Activated T-helper 1 cell treated with anti-CD3 and anti-CD28 coated beads, Interleukin-12 subunit alpha, Interleukin-12 subunit beta, Interleukin-2, Interleukin-4 antibody, amounts not matched to agents 30 ng/mL and 10 ng/mL and 1 ng/mL, durations not matched to agents 14 hours and 24 hours and 36 hours (primary cell): ENCODE data around the gene DUSP18. TPM values are rescaled to one million over a fixed set of nuclear protein-coding genes. Genes with fewer than 3 reads are reported as not detected.
A peak's percentile ranks its signal among the peaks of the same experiment; 100 is the strongest.
"Not testable (repeated sequence)": the region's sequence is repeated elsewhere in the genome, so short reads cannot be mapped to it uniquely, and the experiment has no call there.

Experiments used
- DNase-seq: peaks from one replicate; pipeline ENCODE4 v3.0.0; 2021; ENCODE audit warnings: low spot score
- H3K27ac Mint-ChIP-seq: one replicate; pipeline ENCODE4 v1.8.0; 2021; ENCODE audit warnings: mild to moderate bottlenecking, mixed read lengths
- H3K27me3 Mint-ChIP-seq: one replicate; pipeline ENCODE4 v1.8.0; 2022; ENCODE audit warnings: mild to moderate bottlenecking, moderate library complexity, mixed read lengths; ENCODE audit not compliant: insufficient read depth
- H3K36me3 Mint-ChIP-seq: one replicate; pipeline ENCODE4 v1.8.0; 2021; ENCODE audit warnings: low read depth, mixed read lengths
- H3K4me1 Mint-ChIP-seq: one replicate; pipeline ENCODE4 v1.8.0; 2021; ENCODE audit warnings: low read depth, mixed read lengths
- H3K4me3 Mint-ChIP-seq: one replicate; pipeline ENCODE4 v1.8.0; 2021; ENCODE audit warnings: mild to moderate bottlenecking, moderate library complexity, mixed read lengths
- H3K9me3 Mint-ChIP-seq: one replicate; pipeline ENCODE4 v1.8.0; 2021; ENCODE audit warnings: mixed read lengths
- intact Hi-C: fragments of 100-400 bp; cut with micrococcal nuclease; formaldehyde crosslinking; loops from one replicate; pipeline ENCODE4 v1.15.1; 2024
- total RNA-seq: library from RNA; stranded (reverse); gene quantifications from 2 replicates; pipeline ENCODE4 v1.2.3, GENCODE V29; 2022

DUSP18 gene
- total RNA-seq, 1 donor from 2014 or later, result 9.8 TPM

DNA sequence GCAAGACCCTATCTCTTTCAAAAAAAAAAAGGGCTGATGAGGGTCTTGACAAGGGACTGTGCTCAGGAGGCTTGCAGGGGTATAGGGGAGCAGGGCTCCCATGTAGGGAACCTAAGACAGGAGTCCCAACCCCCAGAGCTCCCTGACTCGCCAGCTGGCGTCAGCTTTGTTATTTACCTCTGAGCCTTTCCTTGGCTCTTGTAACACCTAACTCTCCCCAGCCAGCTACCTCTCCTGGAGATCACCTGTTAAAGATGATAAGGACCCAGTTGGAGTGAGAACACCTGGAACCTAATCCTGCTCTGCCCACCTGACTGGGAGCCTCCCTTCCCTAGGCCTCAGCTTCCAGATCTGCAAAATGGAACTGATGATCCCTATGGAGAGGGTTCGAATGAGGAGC is 18.9 kb downstream of the DUSP18 start:
- H3K27ac Mint-ChIP-seq, result peak overlapping the region; percentile 89
- H3K36me3 Mint-ChIP-seq, result peaks cover 5% of the 10 kb centered on the region
- intact Hi-C loops, result loop anchor here (1.0 kb wide), 5 partner anchors 15 to 96 kb away; partner anchors contain the start of genes DUSP18 and OSBP2
- no peaks in the 10 kb centered on the region for H3K9me3 Mint-ChIP-seq
- H3K27me3 Mint-ChIP-seq, result no peaks in the 10 kb centered on the region
- H3K4me1 Mint-ChIP-seq, result peaks cover 54% of the 10 kb centered on the region
- no peak for DNase-seq
- peak overlapping the region; percentile 45 for H3K4me3 Mint-ChIP-seq

DNA sequence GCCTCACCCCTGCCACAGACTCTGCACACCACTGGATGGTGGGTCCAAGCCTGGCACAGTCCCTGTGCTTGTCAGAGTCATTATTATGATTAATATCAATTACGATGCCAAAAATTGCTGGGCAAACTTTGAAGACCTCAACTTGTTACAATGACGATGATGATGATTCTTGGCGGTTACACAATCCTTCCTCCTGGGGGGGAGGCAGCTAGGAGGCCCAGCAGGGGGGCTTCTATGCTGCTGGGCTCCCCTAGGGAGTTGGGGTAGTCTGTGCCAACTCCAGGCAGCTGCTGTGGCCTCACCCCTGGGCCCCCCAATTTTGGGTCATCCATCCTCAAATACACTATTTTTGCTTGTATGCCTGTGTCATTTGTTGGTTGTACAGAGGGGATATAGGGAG is 20.1 kb downstream of the DUSP18 start:
- Mint-ChIP-seq H3K9me3 (no peaks in the 10 kb centered on the region), H3K4me3 (no peak overlapping the region), H3K27ac (peak overlapping the region; percentile 40), H3K36me3 (peaks cover 5% of the 10 kb centered on the region), H3K4me1 (peaks cover 58% of the 10 kb centered on the region), H3K27me3 (no peaks in the 10 kb centered on the region)
- no peak for DNase-seq
- intact Hi-C loops, result no loop called here

DNA sequence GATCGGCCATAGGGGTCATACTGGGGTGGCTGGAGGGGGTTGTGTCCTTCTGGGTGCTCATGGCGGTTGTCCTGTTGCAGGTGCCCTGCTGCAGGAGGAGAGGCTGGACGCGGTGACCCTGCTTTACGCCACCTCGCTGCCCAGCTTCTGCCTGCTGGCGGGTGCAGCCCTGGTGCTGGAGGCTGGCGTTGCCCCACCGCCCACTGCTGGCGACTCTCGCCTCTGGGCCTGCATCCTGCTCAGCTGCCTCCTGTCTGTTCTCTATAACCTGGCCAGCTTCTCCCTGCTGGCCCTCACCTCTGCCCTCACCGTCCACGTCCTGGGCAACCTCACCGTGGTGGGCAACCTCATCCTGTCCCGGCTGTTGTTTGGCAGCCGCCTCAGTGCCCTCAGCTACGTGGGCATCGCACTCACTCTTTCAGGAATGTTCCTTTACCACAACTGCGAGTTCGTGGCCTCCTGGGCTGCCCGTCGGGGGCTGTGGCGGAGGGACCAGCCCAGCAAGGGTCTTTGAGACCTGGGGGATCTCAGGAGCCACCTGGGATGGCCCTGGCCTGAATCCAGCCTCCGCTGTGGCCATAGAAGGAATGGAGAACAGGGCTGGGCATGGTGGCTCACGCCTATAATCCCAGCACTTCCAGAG is 21.0 kb downstream of the DUSP18 start:
- H3K4me3 Mint-ChIP-seq, result no peak overlapping the region
- DNase-seq, result no peak
- H3K27me3 Mint-ChIP-seq, result no peaks in the 10 kb centered on the region
- intact Hi-C loops, result no loop called here
- H3K36me3 Mint-ChIP-seq, result peaks cover 5% of the 10 kb centered on the region
- peaks cover 49% of the 10 kb centered on the region for H3K4me1 Mint-ChIP-seq
- no peak overlapping the region for H3K27ac Mint-ChIP-seq
- H3K9me3 Mint-ChIP-seq, result no peaks in the 10 kb centered on the region

DNA sequence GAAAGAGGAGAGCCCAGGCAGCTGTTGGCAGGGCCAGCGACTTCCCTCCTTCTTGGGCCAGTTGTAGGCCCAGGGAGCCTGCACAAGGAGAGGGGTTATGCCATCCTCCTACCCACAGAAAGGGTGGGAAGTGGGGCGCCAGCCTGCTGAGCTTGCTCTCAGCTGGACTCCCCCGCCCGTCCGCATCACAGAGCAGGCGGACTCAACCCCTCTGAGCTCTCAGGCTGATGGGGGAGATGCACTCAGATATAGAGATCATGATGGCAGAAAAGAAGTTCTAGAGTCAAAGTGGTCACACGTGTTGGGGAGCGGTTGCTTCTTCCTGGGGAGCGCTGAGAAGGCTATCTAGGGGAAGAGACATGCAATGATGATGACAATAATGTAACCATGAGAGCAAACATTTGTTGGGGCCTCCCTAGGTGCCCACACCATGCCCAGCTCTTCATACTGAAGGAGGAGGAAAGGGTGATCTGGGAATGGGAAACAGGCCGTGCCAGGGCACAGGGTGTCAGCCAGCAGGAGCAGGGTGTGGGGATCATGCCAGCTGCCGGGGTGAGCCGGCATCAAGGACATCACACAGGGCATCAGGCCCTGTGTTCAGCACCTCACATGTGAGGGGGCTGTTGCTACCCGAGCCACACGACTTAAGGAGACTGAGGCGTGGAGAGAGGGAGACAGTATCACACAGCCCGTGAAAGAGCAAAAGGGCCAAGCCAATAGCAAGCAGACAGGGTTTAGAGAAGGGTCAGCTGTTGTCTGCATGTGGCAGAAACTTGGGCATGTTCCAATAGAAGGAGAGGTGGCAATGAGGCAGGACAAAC is 24.4 kb downstream of the DUSP18 start:
- Mint-ChIP-seq H3K4me1 (peaks cover 35% of the 10 kb centered on the region), H3K27me3 (no peaks in the 10 kb centered on the region), H3K36me3 (peaks cover 16% of the 10 kb centered on the region), H3K4me3 (peak overlapping the region; percentile 43), H3K27ac (peak overlapping the region; percentile 93), H3K9me3 (no peaks in the 10 kb centered on the region)
- intact Hi-C loops, result loop anchor here (5.0 kb wide), 1 partner anchor 64 kb away; no protein-coding TSS in a partner anchor
- DNase-seq, result no peak

DNA sequence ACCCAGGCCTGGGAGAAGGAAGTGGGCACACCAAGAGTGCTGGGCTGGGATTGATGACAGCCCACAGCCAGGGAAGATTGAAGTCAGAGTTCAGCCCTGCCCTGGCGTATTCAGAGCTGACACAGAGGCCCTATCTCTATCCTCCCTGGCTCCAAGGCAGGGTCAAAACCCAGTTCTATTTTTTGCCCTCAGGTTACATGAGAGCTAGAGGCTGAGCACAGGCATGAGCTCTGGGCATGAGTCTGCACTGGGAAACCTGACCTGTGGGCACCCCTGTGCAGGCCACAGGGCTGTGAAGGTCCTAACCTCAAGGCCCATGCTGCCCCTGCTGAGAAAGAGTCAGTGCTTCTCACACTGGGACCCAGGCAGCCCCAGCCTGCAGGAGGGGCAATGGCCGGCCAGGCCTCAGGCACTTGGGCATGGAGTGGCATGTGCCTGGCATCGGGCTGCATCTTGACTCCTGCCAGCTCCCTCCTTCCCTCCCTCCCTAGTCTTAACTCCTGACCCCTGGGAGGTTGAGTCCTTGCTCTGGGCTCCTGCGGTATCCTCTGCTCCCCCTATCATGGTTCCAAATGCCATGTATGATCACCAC is 26.7 kb downstream of the DUSP18 start:
- peaks cover 16% of the 10 kb centered on the region for H3K36me3 Mint-ChIP-seq
- no peaks in the 10 kb centered on the region for H3K27me3 Mint-ChIP-seq
- DNase-seq, result no peak
- no peaks in the 10 kb centered on the region for H3K9me3 Mint-ChIP-seq
- intact Hi-C loops, result loop anchor here (5.0 kb wide), 1 partner anchor 66 kb away; no protein-coding TSS in a partner anchor
- H3K4me3 Mint-ChIP-seq, result no peak overlapping the region
- H3K27ac Mint-ChIP-seq, result no peak overlapping the region
- peaks cover 40% of the 10 kb centered on the region for H3K4me1 Mint-ChIP-seq

DNA sequence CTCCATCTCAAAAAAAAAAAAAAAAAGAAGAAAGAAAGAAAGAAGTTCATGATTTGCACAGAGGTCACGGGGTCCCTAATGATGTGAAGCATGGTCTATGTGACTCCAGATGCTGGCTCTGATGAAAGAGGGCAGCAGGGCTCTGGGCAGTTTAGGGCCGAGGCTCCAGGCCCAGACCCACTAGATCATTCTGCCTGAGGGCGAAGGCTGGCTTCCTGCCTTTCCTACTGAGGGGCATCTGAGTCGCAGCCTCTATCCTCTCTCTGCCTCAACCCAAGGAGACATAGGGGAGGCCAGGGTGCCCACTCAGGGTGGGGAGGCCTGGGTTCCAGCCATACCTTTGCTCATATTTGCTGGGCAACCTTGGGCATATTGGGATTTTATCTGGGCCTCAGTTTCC is 27.3 kb downstream of the DUSP18 start:
- intact Hi-C loops, result loop anchor here (5.0 kb wide), 1 partner anchor 67 kb away; no protein-coding TSS in a partner anchor
- H3K4me1 Mint-ChIP-seq, result peaks cover 40% of the 10 kb centered on the region
- no peaks in the 10 kb centered on the region for H3K9me3 Mint-ChIP-seq
- H3K36me3 Mint-ChIP-seq, result peaks cover 16% of the 10 kb centered on the region
- no peak for DNase-seq
- no peak overlapping the region for H3K4me3 Mint-ChIP-seq
- H3K27ac Mint-ChIP-seq, result no peak overlapping the region
- no peaks in the 10 kb centered on the region for H3K27me3 Mint-ChIP-seq

DNA sequence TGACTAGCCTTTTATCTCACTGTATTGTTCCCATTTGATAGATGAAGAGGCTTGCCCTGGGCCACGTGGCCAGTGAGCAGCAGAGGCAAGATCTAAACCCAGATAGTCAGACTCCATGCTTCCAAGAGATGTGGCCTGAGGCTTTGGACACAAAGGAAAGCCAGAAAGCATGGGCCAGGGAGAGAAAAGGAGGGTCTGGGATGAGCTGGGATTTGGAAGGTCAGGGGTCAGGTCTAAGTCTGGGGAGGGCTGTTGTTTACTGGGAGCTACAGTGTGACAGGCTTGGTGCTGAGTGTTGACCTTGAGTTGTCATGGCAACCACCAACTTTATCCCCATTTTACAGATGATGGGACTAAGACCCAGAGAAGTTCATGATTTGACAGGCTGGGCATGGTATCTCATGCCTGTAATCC is 30.0 kb downstream of the DUSP18 start:
- H3K9me3 Mint-ChIP-seq, result no peaks in the 10 kb centered on the region
- H3K27ac Mint-ChIP-seq, result peak overlapping the region; percentile 79
- DNase-seq, result no peak
- peaks cover 16% of the 10 kb centered on the region for H3K36me3 Mint-ChIP-seq
- peaks cover 29% of the 10 kb centered on the region for H3K4me1 Mint-ChIP-seq
- peak overlapping the region; percentile 85 for H3K4me3 Mint-ChIP-seq
- intact Hi-C loops, result no loop called here
- H3K27me3 Mint-ChIP-seq, result no peaks in the 10 kb centered on the region

DNA sequence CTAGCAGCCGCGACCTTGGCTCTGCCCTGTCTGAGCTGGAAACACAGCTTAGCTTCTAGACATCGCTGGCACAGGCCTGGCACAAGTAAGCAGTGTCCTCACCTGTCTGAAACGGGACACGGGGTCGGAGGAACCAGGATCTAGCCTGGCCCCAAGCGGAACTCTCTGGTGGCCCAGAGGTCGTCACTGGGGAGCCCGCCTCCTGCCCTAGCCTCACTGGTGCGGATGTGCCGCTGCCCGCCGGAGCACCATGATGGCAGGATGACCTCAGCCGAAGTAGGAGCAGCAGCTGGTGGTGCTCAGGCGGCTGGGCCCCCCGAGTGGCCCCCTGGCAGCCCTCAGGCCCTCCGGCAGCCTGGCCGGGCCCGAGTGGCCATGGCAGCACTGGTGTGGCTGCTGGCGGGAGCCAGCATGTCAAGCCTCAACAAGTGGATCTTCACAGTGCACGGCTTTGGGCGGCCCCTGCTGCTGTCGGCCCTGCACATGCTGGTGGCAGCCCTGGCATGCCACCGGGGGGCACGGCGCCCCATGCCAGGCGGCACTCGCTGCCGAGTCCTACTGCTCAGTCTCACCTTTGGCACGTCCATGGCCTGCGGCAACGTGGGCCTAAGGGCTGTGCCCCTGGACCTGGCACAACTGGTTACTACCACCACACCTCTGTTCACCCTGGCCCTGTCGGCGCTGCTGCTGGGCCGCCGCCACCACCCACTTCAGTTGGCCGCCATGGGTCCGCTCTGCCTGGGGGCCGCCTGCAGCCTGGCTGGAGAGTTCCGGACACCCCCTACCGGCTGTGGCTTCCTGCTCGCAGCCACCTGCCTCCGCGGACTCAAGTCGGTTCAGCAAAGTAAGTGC is 31.2 kb downstream of the DUSP18 start:
- no peak for DNase-seq
- H3K4me3 Mint-ChIP-seq, result peak overlapping the region; percentile 85
- peaks cover 29% of the 10 kb centered on the region for H3K4me1 Mint-ChIP-seq
- no peaks in the 10 kb centered on the region for H3K27me3 Mint-ChIP-seq
- H3K27ac Mint-ChIP-seq, result peak overlapping the region; percentile 90
- intact Hi-C loops, result no loop called here
- no peaks in the 10 kb centered on the region for H3K9me3 Mint-ChIP-seq
- peaks cover 16% of the 10 kb centered on the region for H3K36me3 Mint-ChIP-seq

DNA sequence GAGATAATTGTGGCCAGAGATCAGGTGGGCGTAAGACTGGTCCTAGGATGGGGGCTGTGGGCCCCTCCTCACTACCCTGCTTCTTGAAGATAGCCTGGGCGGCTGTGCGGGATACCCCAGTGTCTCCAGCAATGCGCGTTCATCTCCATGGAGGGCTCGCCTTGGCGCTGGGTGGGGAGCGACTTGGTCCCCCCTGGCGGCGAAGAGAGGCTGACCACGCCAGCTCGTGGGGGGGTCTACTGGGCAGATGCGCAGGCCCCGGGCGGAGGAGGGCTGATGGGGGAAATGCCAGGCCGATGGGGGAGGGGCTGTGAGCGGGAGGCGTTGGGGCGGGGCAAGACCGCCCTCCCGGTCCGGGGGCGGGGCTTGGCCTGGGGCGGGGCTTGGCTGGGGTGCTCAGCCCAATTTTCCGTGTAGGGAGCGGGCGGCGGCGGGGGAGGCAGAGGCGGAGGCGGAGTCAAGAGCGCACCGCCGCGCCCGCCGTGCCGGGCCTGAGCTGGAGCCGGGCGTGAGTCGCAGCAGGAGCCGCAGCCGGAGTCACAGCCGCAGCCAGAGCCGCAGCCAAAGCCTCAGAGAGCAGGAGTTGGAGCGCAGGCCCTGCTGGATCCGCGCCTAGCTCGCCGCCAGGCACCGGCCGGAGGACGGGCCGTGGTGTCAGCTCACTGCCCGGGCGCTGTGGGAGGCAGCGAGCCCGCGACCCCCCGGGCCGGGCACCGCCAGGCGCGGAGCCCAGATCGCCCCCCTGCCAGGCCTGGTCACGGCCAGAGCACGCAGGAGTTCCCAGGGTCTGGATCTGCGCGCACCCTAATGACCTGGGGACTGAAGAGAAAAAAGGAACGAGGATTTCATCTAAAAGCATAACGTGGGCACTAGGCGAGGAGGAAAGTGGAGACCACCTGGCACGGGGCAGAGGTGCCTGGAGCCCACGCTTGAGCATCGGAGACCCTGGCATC is 32.1 kb downstream of the DUSP18 start, which contains the start of gene SLC35E4:
SLC35E4 (plus strand) TSS at position 509 of the 953 bp plus-strand sequence. CDS start 670 bp downstream, outside the sequence.
- Mint-ChIP-seq H3K36me3 (peaks cover 16% of the 10 kb centered on the region), H3K4me1 (peaks cover 29% of the 10 kb centered on the region), H3K4me3 (peak within 1 kb of the TSS; percentile 85), H3K27ac (peak within 1 kb of the TSS; percentile 92), H3K9me3 (no peaks in the 10 kb centered on the region), H3K27me3 (no peaks in the 10 kb centered on the region)
- intact Hi-C loops, result loop anchor here (1.0 to 2.0 kb wide), 2 partner anchors 9 to 167 kb away; no protein-coding TSS in a partner anchor
- DNase-seq, result peak; percentile 92

DNA sequence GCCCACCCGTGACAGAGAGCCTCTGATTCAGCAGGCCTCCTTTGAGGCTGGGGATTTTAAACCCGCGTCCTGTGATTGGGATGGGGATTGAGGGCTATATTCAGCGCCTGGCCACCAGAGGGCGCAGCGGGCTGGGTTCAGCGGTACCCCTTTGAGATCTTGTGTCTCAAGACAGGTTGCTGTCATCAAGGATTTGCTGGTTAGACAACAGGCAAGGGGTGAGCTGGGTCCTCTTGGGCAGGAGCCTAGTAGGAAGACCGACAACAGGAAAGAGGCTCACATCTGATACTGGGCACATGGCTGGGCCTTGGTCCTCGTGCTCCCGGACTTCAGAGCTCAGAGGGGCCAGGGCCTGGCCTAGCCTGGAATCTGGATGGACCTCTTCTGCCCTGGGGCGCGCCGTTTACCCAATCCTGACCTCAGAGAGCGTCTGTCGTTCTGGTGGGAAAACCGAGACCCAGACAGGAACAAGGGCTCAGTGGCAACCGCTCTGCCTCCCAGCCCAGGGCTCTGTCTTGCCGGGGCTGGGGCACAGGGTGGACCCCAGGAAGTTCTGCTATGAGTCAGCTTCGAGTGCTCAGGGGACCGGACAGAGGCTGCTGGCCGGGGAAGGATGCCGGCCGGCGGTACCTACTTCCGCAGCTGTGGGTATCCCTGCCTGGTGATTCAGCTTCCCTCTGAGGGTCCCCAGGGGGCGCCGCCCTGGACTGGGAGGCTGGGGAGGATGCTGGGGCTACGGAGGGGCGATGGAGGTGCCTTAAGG is 33.0 kb downstream of the DUSP18 start:
- Mint-ChIP-seq H3K27me3 (no peaks in the 10 kb centered on the region), H3K4me1 (peaks cover 29% of the 10 kb centered on the region), H3K36me3 (peaks cover 14% of the 10 kb centered on the region), H3K4me3 (peak overlapping the region; percentile 85), H3K9me3 (no peaks in the 10 kb centered on the region), H3K27ac (peak overlapping the region; percentile 92)
- intact Hi-C loops, result loop anchor here (1.0 to 2.0 kb wide), 12 partner anchors 10 to 473 kb away; partner anchors contain the start of genes DUSP18, OSBP2 and SELENOM
- DNase-seq, result peak; percentile 82

DNA sequence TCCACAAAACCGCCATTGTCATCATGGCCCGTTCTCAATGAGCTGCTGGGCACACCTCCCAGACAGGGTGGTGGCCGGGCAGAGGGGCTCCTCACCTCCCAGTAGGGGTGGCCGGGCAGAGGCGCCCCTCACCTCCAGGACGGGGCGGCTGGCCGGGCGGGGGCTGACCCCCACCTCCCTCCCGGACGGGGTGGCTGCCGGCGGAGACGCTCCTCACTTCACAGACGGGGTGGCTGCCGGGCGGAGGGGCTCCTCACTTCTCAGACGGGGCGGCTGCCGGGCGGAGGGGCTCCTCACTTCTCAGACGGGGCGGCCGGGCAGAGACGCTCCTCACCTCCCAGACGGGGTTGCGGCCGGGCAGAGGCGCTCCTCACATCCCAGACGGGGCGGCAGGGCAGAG is 36.2 kb downstream of the DUSP18 start:
- H3K4me3 Mint-ChIP-seq, H3K9me3 Mint-ChIP-seq, intact Hi-C loops, H3K27ac Mint-ChIP-seq, H3K27me3 Mint-ChIP-seq, H3K36me3 Mint-ChIP-seq, DNase-seq: not testable (repeated sequence)
- peaks cover 11% of the 10 kb centered on the region for H3K4me1 Mint-ChIP-seq
